Cardiac fibroblast (primary cell): ENCODE results near the gene AP3S1.

Source experiments
- DNase-seq, 2 donors: peaks; one replicate each; pipeline versions ENCODE4 v3.0.0 to v3.0.0-alpha.2; 2010; ENCODE audit warnings: low read depth in 2 of 2
- H3K4me3 ChIP-seq, 2 donors: replicated peaks in 1 of 2; 1 replicate in 1 of 2; 2 replicates in 1 of 2; pipeline ENCODE4 v1.5.1; 2011; ENCODE audit warnings: low read depth in 2 of 2, low read length in 2 of 2, mild to moderate bottlenecking in 2 of 2, moderate library complexity in 1 of 2
- CTCF ChIP-seq: IDR thresholded peaks from one replicate; pipeline ENCODE4 v1.5.1; 2011; ENCODE audit warnings: low read depth, mild to moderate bottlenecking, low read length, inconsistent platforms

AP3S1 gene

GRCh38 chr5:115947260-115947659 lies 105.5 kb downstream of the AP3S1 start:
- DNase-seq = peak in 1 of 2 donors; percentile 81
- TF ChIP-seq CTCF = no peak
- H3K4me3 ChIP-seq = no peak overlapping the region

- no peak for TF ChIP-seq CTCF
- H3K4me3 ChIP-seq = no peak overlapping the region
- DNase-seq = peak; percentile 58 to 86
These were observed 106.4 kb downstream of the AP3S1 start for GRCh38 chr5:115948091-115948534.

GRCh38 chr5:115949096-115949495 lies 107.4 kb downstream of the AP3S1 start:
- no peak overlapping the region for H3K4me3 ChIP-seq
- TF ChIP-seq CTCF = no peak
- peak in 1 of 2 donors; percentile 61 for DNase-seq

- DNase-seq = no peak
- TF ChIP-seq CTCF = no peak
- H3K4me3 ChIP-seq = no peak overlapping the region
These were observed 110.9 kb downstream of the AP3S1 start for GRCh38 chr5:115952588-115952987.

- H3K4me3 ChIP-seq = no peak overlapping the region
- TF ChIP-seq CTCF = no peak
- no peak for DNase-seq
These were observed 112.4 kb downstream of the AP3S1 start for GRCh38 chr5:115954144-115954543.

GRCh38 chr5:115956957-115957356 lies 115.2 kb downstream of the AP3S1 start:
- no peak for DNase-seq
- no peak for TF ChIP-seq CTCF
- H3K4me3 ChIP-seq = no peak overlapping the region
